SK-N-MC (cell line): ENCODE results near the gene ECSCR.

Experiments
- EZH2 ChIP-seq: fragments of 200-600 bp; sonication (generic); IDR thresholded peaks from one replicate; pipeline ENCODE4 v1.6.1; 2017; ENCODE audit warnings: antibody characterized with exemption
- FOXP2 ChIP-seq: optimal IDR thresholded peaks from 2 replicates; pipeline ENCODE3; 2011; ENCODE audit warnings: mild to moderate bottlenecking, moderate library complexity; ENCODE audit not compliant: insufficient read depth; ENCODE audit errors: extremely low read length, control extremely low read depth
- POLR2AphosphoS5 ChIP-seq: IDR thresholded peaks from 2 replicates; pipeline ENCODE4 v1.6.1; 2012; ENCODE audit warnings: mild to moderate bottlenecking, low read depth, low read length, borderline replicate concordance

- TF ChIP-seq FOXP2, result no peak
- no peak for TF ChIP-seq POLR2AphosphoS5
- TF ChIP-seq EZH2, result no peak
These were observed 11.4 kb downstream of the ECSCR start for GRCh38 chr5:139451176-139451575.
